AG04449 (cell line): ENCODE data around the gene PLEKHH1.

Experiments
- CTCF ChIA-PET: fragments of 350-600 bp; formaldehyde crosslinking; extraction: SDS; loops from one replicate; lab custom pipeline; 2021; ENCODE audit warnings: antibody characterized with exemption; lab: Yijun Ruan, JAX
- POLR2A ChIA-PET: fragments of 400-600, 350-600 bp; formaldehyde crosslinking; extraction: SDS; loops from one replicate; lab custom pipeline; 2020; ENCODE audit warnings: antibody characterized with exemption, inconsistent platforms; lab: Yijun Ruan, JAX
- DNase-seq: peaks from one replicate; pipeline ENCODE4 v3.0.0-alpha.2; 2010; ENCODE audit warnings: low read depth, low spot score
- H3K4me3 ChIP-seq: 2 replicates; pipeline ENCODE4 v1.5.1; 2011; ENCODE audit warnings: low read depth, mild to moderate bottlenecking, control low read depth, low read length
- TF ChIP-seq, protein P1 (sequence below): IDR thresholded peaks from one replicate; pipeline ENCODE4 v1.5.1; 2011; ENCODE audit warnings: mild to moderate bottlenecking, moderate library complexity, low read length, control low read depth, inconsistent platforms; ENCODE audit not compliant: insufficient read depth; ENCODE audit errors: missing control alignments

The PLEKHH1 gene

DNA sequence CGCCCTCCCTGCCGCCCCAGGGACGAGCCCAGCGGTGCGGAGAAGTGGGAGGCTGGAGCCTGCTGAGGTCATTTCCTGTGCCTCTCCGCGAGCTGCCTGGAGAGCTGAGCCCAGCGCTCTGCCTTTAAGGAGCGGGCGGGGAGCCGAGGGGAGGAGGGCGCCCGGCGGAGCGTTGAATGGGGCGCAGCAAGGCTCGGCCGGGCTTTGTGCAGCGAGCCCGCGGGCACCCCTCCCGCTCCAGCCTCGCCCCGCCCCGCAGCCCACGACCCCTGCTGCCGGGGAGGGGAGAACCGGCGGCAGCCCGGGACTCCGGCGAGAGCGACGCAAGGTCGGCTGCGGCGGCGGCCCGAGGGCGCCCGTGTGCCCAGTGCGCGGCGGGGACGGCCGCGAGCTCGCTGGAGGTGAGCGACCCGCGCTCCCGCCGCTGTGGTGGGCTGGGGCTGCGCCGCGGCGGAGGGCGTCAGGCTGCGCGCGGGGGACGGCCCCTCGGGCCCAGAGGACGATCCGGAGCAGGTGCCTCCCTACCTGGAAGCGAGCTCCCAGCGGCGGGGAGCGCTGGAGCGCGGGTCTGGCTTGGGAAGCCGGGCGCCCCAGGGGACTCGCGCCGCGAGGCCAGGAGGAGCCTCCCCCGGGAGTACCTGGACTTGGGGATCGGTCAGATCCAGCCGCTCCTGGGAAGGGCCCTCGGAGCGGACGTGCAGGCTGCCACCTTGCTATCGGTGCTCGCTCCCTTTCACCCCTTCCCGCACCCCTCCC lies at the start of gene PLEKHH1:
TSS of gene PLEKHH1 (plus strand) at position 293 of the 756 bp plus-strand sequence. CDS start 8,578 bp downstream, outside the sequence.
- ChIA-PET POLR2A (no interaction called here), CTCF (interaction anchor here (1.1 to 4.6 kb wide), 4 partner anchors 11 to 106 kb away, joined by 3 to 22 read pairs (median 4); no protein-coding TSS in a partner anchor)
- TF ChIP-seq, protein P1, sequence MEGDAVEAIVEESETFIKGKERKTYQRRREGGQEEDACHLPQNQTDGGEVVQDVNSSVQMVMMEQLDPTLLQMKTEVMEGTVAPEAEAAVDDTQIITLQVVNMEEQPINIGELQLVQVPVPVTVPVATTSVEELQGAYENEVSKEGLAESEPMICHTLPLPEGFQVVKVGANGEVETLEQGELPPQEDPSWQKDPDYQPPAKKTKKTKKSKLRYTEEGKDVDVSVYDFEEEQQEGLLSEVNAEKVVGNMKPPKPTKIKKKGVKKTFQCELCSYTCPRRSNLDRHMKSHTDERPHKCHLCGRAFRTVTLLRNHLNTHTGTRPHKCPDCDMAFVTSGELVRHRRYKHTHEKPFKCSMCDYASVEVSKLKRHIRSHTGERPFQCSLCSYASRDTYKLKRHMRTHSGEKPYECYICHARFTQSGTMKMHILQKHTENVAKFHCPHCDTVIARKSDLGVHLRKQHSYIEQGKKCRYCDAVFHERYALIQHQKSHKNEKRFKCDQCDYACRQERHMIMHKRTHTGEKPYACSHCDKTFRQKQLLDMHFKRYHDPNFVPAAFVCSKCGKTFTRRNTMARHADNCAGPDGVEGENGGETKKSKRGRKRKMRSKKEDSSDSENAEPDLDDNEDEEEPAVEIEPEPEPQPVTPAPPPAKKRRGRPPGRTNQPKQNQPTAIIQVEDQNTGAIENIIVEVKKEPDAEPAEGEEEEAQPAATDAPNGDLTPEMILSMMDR, result no peak
- peak within 1 kb of the TSS; percentile 54 for H3K4me3 ChIP-seq
- no peak for DNase-seq

- ChIA-PET CTCF (no interaction called here), POLR2A (no interaction called here)
- H3K4me3 ChIP-seq, result no peak overlapping the region
- DNase-seq, result no peak
- TF ChIP-seq, protein P1, result no peak
Measured at GRCh38 chr14:67483579-67484285, 49.4 kb upstream of the PLEKHH1 start.

DNA sequence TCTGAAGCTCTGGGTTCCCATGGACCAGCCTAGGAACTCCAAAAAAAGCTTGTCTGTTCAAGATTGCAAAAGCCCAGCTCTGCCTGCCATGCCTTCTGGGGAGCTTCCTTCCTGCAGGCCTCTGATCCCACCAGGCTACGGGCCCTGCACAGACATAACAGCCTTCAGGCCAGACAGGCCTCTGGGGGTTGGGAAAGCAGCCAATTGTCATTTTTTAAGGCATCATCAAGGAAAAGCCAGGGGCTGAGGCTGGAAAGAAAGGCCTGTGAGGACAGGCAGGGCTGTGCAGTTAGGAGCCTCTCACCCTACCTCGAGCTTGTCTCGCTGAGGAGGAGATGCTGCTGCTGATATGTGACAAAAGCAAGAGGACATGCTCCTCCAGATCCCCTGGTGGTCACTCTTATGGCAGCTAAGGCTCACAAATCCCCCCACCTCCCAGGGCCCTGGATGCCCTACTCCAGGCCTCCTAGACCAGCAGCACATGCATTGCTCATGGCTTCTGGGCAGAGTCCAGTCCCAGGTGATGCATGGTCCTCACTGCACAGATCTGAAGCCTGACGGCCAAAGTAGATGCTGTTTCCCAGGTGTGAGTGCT lies 47.5 kb upstream of the PLEKHH1 start:
- H3K4me3 ChIP-seq, result no peak overlapping the region
- no peak for DNase-seq
- CTCF ChIA-PET, result interaction anchor here (1.0 kb wide), 1 partner anchor 90 kb away, joined by 3 read pairs; no protein-coding TSS in a partner anchor
- POLR2A ChIA-PET, result no interaction called here
- TF ChIP-seq, protein P1, result no peak

DNA sequence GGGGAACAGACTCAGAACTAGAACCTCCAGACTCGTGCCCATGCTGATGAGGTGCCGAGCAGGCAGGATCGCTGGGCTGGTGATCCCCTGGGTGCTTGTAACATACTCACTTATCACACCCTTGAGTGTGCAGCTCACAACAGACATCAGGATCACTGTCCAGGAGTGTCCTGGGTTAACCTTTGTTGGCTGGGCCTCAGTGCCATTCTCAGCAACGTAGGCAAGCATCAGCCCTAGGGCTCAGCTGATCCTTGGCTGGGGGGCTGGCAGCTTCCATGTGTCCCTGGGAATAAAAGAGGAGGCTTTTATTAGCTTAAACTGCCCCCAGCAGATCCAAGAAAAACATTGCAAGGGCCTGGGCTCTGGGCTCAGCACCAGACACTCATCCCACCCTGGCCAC lies 46.2 kb upstream of the PLEKHH1 start:
- ChIA-PET POLR2A (no interaction called here), CTCF (interaction anchor here (1.0 to 2.3 kb wide), 2 partner anchors 14 to 59 kb away, joined by 3 to 5 read pairs; no protein-coding TSS in a partner anchor)
- H3K4me3 ChIP-seq, result no peak overlapping the region
- DNase-seq, result no peak
- TF ChIP-seq, protein P1, result no peak

- POLR2A ChIA-PET, result no interaction called here
- no peak for DNase-seq
- CTCF ChIA-PET, result interaction anchor here (1.0 to 2.3 kb wide), 3 partner anchors 14 to 83 kb away, joined by 3 to 5 read pairs (median 4); no protein-coding TSS in a partner anchor
- TF ChIP-seq, protein P1, result no peak
- H3K4me3 ChIP-seq, result no peak overlapping the region
Measured at GRCh38 chr14:67487332-67487731, 45.8 kb upstream of the PLEKHH1 start.
